OCI-LY7 (cell line): Measurements from ENCODE around the gene DIAPH2. TPM values are rescaled to one million over a fixed set of nuclear protein-coding genes. Genes with fewer than 3 reads are reported as not detected.

Source experiments
- BruUV-seq: library from RNA; stranded (reverse); fragments of 400-500 nt; replicated peaks from 2 replicates; lab custom pipeline; 2021; lab: Mats Ljungman, UMichigan
- CTCF ChIA-PET: fragments of 300-600 bp; sonication (Branson Sonifier 250); formaldehyde crosslinking; loops from one replicate; lab custom pipeline; 2022; ENCODE audit warnings: antibody characterized with exemption; ENCODE audit not compliant: unreplicated experiment; lab: Charles Lee
- POLR2A ChIA-PET: fragments of 300-600 bp; sonication (Branson Sonifier 250); formaldehyde crosslinking; loops from one replicate; lab custom pipeline; 2022; ENCODE audit warnings: antibody characterized with exemption; lab: Charles Lee
- DNase-seq: peaks from one replicate; pipeline ENCODE4 v3.0.0-alpha.2; 2015; ENCODE audit warnings: low spot score
- H2AFZ ChIP-seq: fragments of 200-600 bp; sonication (generic), shearing (Covaris generic); 2 replicates; pipeline ENCODE4 v1.6.1; 2014; ENCODE audit warnings: mild to moderate bottlenecking, antibody characterized with exemption, low read length, moderate library complexity
- H3K27ac ChIP-seq: fragments of 200-600 bp; sonication (generic); 2 replicates; pipeline ENCODE4 v1.5.1; 2014; ENCODE audit warnings: mixed run types, low read depth, mild to moderate bottlenecking, moderate library complexity, low read length, inconsistent platforms; ENCODE audit not compliant: poor library complexity, severe bottlenecking
- H3K36me3 ChIP-seq: fragments of 200-600 bp; sonication (generic); 2 replicates; pipeline ENCODE4 v1.6.1; 2014; ENCODE audit warnings: mild to moderate bottlenecking, antibody characterized with exemption, low read length, moderate library complexity, mixed read lengths; ENCODE audit not compliant: insufficient read depth
- H3K4me1 ChIP-seq: fragments of 200-600 bp; sonication (generic); 2 replicates; pipeline ENCODE4 v1.5.1; 2014; ENCODE audit warnings: mild to moderate bottlenecking, low read length; ENCODE audit not compliant: insufficient read depth, poor library complexity, severe bottlenecking
- H3K4me2 ChIP-seq: fragments of 200-600 bp; sonication (generic); 2 replicates; pipeline ENCODE4 v1.6.1; 2014; ENCODE audit warnings: mild to moderate bottlenecking, low read length
- H3K4me3 ChIP-seq: fragments of 200-600 bp; sonication (generic); 2 replicates; pipeline ENCODE4 v1.5.1; 2014; ENCODE audit warnings: mild to moderate bottlenecking, low read depth, low read length; ENCODE audit not compliant: poor library complexity, severe bottlenecking
- H3K79me2 ChIP-seq: fragments of 200-600 bp; sonication (generic); 2 replicates; pipeline ENCODE4 v1.6.1; 2016; ENCODE audit warnings: low read depth, mild to moderate bottlenecking, low read length, moderate library complexity, mixed read lengths; ENCODE audit not compliant: insufficient read depth
- H3K9me2 ChIP-seq: fragments of 200-600 bp; sonication (generic); 2 replicates; pipeline ENCODE4 v1.6.1; 2016; ENCODE audit warnings: mild to moderate bottlenecking, low read length, mixed read lengths; ENCODE audit not compliant: insufficient read depth
- H3K9me3 ChIP-seq: fragments of 200-600 bp; sonication (generic); 2 replicates; pipeline ENCODE4 v1.6.1; 2014; ENCODE audit warnings: mild to moderate bottlenecking, mixed run types, low read length, mixed read lengths
- H4K20me1 ChIP-seq: fragments of 200-600 bp; sonication (generic); 2 replicates; pipeline ENCODE4 v1.6.1; 2014; ENCODE audit warnings: mild to moderate bottlenecking, antibody characterized with exemption, low read length, moderate library complexity, mixed read lengths; ENCODE audit not compliant: insufficient read depth
- EZH2phosphoT487 ChIP-seq: fragments of 200-600 bp; sonication (generic); IDR thresholded peaks from 2 replicates; pipeline ENCODE4 v1.6.1; 2018; ENCODE audit warnings: low read depth, borderline replicate concordance, mild to moderate bottlenecking, mixed run types, antibody characterized with exemption, low read length, moderate library complexity, mixed read lengths
- intact Hi-C: fragments of 100-400 bp; cut with micrococcal nuclease; formaldehyde crosslinking; loops from one replicate; pipeline ENCODE4 v1.10.0; 2022; ENCODE audit not compliant: unreplicated experiment
- total RNA-seq, 2 experiments: library from RNA; depleted of rRNA in 1 of 2; stranded (reverse); fragments of >200 nt in 1 of 2; shearing (Covaris generic) in 1 of 2; gene quantifications; 2 replicates each; pipeline ENCODE4 v1.2.3, GENCODE V29; 2014 to 2022
- TF ChIP-seq, protein P1 (sequence below): fragments of 200-600 bp; sonication (generic); conservative IDR thresholded peaks from 2 replicates; pipeline ENCODE4 v1.5.1; 2014; ENCODE audit warnings: mild to moderate bottlenecking, antibody characterized with exemption, low read length, moderate library complexity, mixed read lengths

The DIAPH2 gene
- total RNA-seq, 2 experiments from 2014 or later, result 21.3 to 21.5 TPM

DNA sequence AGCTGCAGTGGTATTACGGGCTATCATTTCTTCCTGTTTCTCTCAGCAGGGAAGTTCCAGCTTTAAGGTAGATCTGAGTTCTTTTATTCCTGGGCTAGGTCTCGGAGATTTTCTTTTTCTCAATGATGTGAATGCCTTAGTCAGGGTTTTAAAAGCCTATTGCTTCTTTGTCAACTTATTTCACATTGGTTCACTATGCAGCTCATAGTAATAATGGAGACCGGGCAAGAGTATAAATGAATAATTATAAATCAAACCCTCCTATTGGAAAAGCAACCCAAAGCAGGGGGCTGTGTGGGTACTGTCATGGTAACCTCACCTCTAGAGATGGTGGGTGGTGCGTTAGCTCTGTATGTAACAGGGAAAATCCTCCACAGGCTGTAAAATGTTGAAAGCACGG, 762.7 kb downstream of the DIAPH2 start:
- TF ChIP-seq EZH2phosphoT487, result no peak
- TF ChIP-seq, protein P1, sequence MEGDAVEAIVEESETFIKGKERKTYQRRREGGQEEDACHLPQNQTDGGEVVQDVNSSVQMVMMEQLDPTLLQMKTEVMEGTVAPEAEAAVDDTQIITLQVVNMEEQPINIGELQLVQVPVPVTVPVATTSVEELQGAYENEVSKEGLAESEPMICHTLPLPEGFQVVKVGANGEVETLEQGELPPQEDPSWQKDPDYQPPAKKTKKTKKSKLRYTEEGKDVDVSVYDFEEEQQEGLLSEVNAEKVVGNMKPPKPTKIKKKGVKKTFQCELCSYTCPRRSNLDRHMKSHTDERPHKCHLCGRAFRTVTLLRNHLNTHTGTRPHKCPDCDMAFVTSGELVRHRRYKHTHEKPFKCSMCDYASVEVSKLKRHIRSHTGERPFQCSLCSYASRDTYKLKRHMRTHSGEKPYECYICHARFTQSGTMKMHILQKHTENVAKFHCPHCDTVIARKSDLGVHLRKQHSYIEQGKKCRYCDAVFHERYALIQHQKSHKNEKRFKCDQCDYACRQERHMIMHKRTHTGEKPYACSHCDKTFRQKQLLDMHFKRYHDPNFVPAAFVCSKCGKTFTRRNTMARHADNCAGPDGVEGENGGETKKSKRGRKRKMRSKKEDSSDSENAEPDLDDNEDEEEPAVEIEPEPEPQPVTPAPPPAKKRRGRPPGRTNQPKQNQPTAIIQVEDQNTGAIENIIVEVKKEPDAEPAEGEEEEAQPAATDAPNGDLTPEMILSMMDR, result no peak
- Histone ChIP-seq H2AFZ (peak overlapping the region; percentile 78; the same call in 1 of the 2 replicates), H3K36me3 (no peaks in the 10 kb centered on the region), H3K27ac (peak overlapping the region; percentile 27), H3K79me2 (no peaks in the 10 kb centered on the region), H3K9me2 (no peaks in the 10 kb centered on the region), H3K4me1 (peaks cover 16% of the 10 kb centered on the region), H3K9me3 (no peaks in the 10 kb centered on the region), H3K4me3 (peak overlapping the region; percentile 32), H4K20me1 (no peaks in the 10 kb centered on the region), H3K4me2 (peak overlapping the region; percentile 51)
- no TSS peak for BruUV-seq
- no peak for DNase-seq
- CTCF ChIA-PET, result no interaction called here
- POLR2A ChIA-PET, result interaction anchor here (0.6 to 1.4 kb wide), 9 partner anchors 11 to 687 kb away, joined by 3 to 4 read pairs (median 3); no protein-coding TSS in a partner anchor
- intact Hi-C loops, result no loop called here

DNA sequence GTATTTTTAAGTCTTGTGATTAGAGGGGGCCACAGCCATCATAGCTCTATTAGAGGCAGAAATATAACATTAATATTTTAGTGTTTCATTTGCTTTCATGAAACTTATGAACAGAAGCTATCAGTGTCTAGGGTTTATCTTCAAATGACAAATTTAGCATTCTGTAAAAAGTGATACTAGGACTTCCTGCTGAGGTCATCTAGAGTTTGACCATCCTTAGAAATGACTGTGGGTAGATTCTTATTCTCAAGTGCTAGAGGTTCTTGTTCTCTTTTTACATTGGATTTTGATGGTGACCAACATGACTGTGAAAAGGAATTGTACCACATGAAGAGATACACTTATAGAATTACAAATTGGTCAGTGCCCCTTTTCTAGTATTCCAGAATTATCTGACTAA, 767.6 kb downstream of the DIAPH2 start:
- no peak overlapping the region for H3K4me2 ChIP-seq
- TF ChIP-seq, protein P1, result no peak
- no peak for TF ChIP-seq EZH2phosphoT487
- H3K79me2 ChIP-seq, result no peaks in the 10 kb centered on the region
- no peak for DNase-seq
- H3K9me2 ChIP-seq, result no peaks in the 10 kb centered on the region
- H3K9me3 ChIP-seq, result no peaks in the 10 kb centered on the region
- BruUV-seq, result no TSS peak
- H4K20me1 ChIP-seq, result no peaks in the 10 kb centered on the region
- no peak overlapping the region for H3K4me3 ChIP-seq
- H3K27ac ChIP-seq, result no peak overlapping the region
- no peak overlapping the region for H2AFZ ChIP-seq
- intact Hi-C loops, result no loop called here
- no peaks in the 10 kb centered on the region for H3K36me3 ChIP-seq
- ChIA-PET CTCF (no interaction called here), POLR2A (no interaction called here)
- H3K4me1 ChIP-seq, result peaks cover 2% of the 10 kb centered on the region

DNA sequence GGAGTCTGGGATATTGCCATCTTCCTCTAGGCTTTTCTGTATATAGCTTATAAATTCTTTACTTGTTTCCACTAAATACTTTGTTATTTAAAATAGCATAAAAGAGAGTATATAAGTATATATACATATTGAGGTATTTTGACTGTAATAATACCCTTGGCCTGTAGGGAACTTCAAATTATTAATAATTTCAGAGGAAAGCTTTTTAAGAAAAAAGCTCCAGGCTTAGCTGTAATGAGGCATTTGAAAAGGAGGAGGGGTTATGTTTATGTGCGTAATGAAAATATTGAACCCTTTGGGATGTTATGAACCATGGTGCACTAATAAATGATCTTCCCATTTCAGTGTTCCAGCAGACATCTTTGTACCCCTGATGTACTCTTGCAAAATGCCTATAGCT, 777.1 kb downstream of the DIAPH2 start:
- no peak for TF ChIP-seq EZH2phosphoT487
- TF ChIP-seq, protein P1, result no peak

More for the DNA sequence above, 777.1 kb downstream of the DIAPH2 start:
- Histone ChIP-seq H4K20me1 (no peaks in the 10 kb centered on the region), H3K4me1 (no peaks in the 10 kb centered on the region), H3K36me3 (no peaks in the 10 kb centered on the region), H3K4me2 (no peak overlapping the region), H3K9me2 (no peaks in the 10 kb centered on the region), H2AFZ (no peak overlapping the region), H3K79me2 (no peaks in the 10 kb centered on the region), H3K4me3 (no peak overlapping the region), H3K9me3 (no peaks in the 10 kb centered on the region), H3K27ac (no peak overlapping the region)
- ChIA-PET CTCF (no interaction called here), POLR2A (interaction anchor here (0.6 to 1.0 kb wide), 2 partner anchors 34 to 35 kb away, joined by 3 to 4 read pairs; no protein-coding TSS in a partner anchor)
- no peak for DNase-seq
- no TSS peak for BruUV-seq
- intact Hi-C loops, result no loop called here
